NT2/D1 (cell line): Measurements from ENCODE around the gene ALOX15B.

Experiments
- DNase-seq: peaks from one replicate; pipeline ENCODE4 v3.0.0-alpha.2; 2011; ENCODE audit warnings: low read depth, low spot score
- H3K27me3 ChIP-seq: 2 replicates; pipeline ENCODE4 v1.6.0; 2011; ENCODE audit warnings: mild to moderate bottlenecking; ENCODE audit not compliant: insufficient read length, insufficient read depth
- H3K36me3 ChIP-seq: 2 replicates; pipeline ENCODE4 v1.6.1; 2011; ENCODE audit warnings: mild to moderate bottlenecking, low read length, mixed read lengths; ENCODE audit not compliant: insufficient read depth, insufficient read length
- H3K4me1 ChIP-seq: 2 replicates; pipeline ENCODE4 v1.5.1; 2011; ENCODE audit not compliant: insufficient read depth, insufficient read length
- H3K4me3 ChIP-seq: 2 replicates; pipeline ENCODE4 v1.5.1; 2011; ENCODE audit warnings: low read depth; ENCODE audit not compliant: insufficient read length
- H3K9ac ChIP-seq: 2 replicates; pipeline ENCODE4 v1.6.0; 2011; ENCODE audit warnings: low read depth; ENCODE audit not compliant: insufficient read length
- H3K9me3 ChIP-seq: 2 replicates; pipeline ENCODE4 v1.5.1; 2011; ENCODE audit warnings: mild to moderate bottlenecking, low read length; ENCODE audit not compliant: insufficient read depth
- SUZ12 ChIP-seq: IDR thresholded peaks from 2 replicates; pipeline ENCODE4 v1.6.1; 2011; ENCODE audit not compliant: insufficient read length, insufficient read depth; ENCODE audit errors: extremely low read depth
- YY1 ChIP-seq: IDR thresholded peaks from 2 replicates; pipeline ENCODE4 v1.6.1; 2011; ENCODE audit not compliant: insufficient read length, insufficient read depth
- ZNF274 ChIP-seq: IDR thresholded peaks from 2 replicates; pipeline ENCODE4 v1.6.1; 2011; ENCODE audit warnings: mild to moderate bottlenecking, low read depth, low read length

ALOX15B gene

DNA sequence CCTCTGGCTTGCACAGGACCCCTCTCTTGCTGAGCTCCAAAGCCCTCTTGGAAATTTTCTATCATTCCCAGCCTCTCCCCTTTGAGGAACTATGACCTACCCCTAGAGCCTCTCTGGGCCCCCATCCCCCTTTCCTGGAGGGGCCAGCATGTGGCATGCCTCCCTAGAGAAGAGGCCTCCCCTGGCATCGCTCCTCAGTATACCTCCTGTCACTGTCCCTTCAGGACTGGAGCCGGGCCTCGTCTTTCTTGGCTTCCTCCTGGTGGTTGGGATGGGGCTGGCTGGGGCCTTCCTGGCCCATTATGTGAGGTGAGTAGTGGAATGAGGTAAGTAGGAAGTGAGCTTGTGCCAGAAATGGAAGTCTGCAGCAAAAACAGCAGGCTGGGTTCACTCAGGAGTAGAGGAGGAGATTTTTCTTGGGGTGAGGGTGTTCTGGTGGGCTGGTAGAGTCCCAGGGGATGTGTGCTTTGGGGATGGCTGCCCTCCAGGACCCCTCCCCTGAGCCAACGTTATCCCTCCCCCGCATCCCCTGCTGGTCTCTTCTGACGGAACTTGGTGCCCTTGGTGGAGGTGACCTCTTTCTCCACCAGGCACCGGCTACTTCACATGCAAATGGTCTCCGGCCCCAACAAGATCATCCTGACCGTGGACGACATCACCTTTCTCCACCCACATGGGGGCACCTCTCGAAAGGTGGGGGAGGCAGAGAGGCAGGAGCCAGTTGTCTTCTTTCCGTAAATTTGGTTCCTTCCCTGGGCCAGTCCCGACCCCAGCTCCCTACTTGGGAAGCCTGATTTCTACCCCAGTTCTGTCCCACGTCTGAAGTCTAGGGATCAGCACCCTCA, 31.8 kb upstream of the ALOX15B start:
- no peak overlapping the region for H3K4me3 ChIP-seq
- TF ChIP-seq ZNF274: no peak
- no peak for TF ChIP-seq SUZ12
- H3K9me3 ChIP-seq: no peaks in the 10 kb centered on the region
- no peaks in the 10 kb centered on the region for H3K36me3 ChIP-seq
- DNase-seq: no peak
- no peaks in the 10 kb centered on the region for H3K27me3 ChIP-seq
- H3K9ac ChIP-seq: no peak overlapping the region
- H3K4me1 ChIP-seq: no peaks in the 10 kb centered on the region

DNA sequence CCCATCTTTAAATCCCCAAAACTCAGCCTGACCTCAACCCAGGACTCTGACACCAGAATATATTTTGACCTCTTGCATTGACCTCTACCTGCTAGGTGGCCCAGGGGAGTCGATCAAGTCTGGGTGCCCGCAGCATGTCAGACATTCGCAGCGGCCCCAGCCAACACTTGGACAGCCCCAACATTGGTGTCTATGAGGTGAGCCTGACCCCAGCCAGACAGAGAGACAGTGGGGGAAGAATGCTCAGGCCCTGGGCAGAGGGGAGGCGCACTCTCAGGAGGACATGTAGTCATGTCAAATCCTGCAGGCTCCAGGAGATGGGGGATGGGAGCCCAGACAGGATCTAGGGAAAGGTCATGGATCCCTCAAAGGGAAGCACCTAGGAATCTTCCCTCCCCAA, 31.0 kb upstream of the ALOX15B start:
- Histone ChIP-seq H3K27me3 (no peaks in the 10 kb centered on the region), H3K9me3 (no peaks in the 10 kb centered on the region), H3K36me3 (no peaks in the 10 kb centered on the region), H3K4me3 (no peak overlapping the region), H3K4me1 (peaks cover 2% of the 10 kb centered on the region), H3K9ac (no peak overlapping the region)
- TF ChIP-seq ZNF274: no peak
- no peak for TF ChIP-seq YY1
- DNase-seq: no peak

GRCh38 chr17:8012045-8012580, 26.7 kb upstream of the ALOX15B start:
- TF ChIP-seq YY1 (no peak), SUZ12 (no peak), ZNF274 (no peak)
- DNase-seq: no peak
- peaks cover 16% of the 10 kb centered on the region for H3K27me3 ChIP-seq

GRCh38 chr17:8012996-8013640, 25.7 kb upstream of the ALOX15B start:
- DNase-seq: no peak
- Histone ChIP-seq H3K27me3 (peaks cover 16% of the 10 kb centered on the region), H3K9me3 (no peaks in the 10 kb centered on the region), H3K36me3 (no peaks in the 10 kb centered on the region), H3K4me1 (peaks cover 5% of the 10 kb centered on the region), H3K9ac (no peak overlapping the region), H3K4me3 (no peak overlapping the region)
- TF ChIP-seq YY1: no peak
- TF ChIP-seq SUZ12: no peak
- TF ChIP-seq ZNF274: no peak

More at GRCh38 chr17:8012045-8012580, 26.7 kb upstream of the ALOX15B start:
- Histone ChIP-seq H3K4me1 (peaks cover 5% of the 10 kb centered on the region), H3K9ac (no peak overlapping the region), H3K9me3 (no peaks in the 10 kb centered on the region), H3K36me3 (no peaks in the 10 kb centered on the region), H3K4me3 (no peak overlapping the region)

GRCh38 chr17:8013731-8014557, 24.9 kb upstream of the ALOX15B start:
- H3K9ac ChIP-seq: no peak overlapping the region
- DNase-seq: no peak
- H3K27me3 ChIP-seq: peaks cover 16% of the 10 kb centered on the region
- H3K9me3 ChIP-seq: no peaks in the 10 kb centered on the region
- TF ChIP-seq ZNF274: no peak
- no peak for TF ChIP-seq YY1
- TF ChIP-seq SUZ12: no peak
- H3K4me1 ChIP-seq: peaks cover 5% of the 10 kb centered on the region
- no peak overlapping the region for H3K4me3 ChIP-seq
- H3K36me3 ChIP-seq: no peaks in the 10 kb centered on the region

DNA sequence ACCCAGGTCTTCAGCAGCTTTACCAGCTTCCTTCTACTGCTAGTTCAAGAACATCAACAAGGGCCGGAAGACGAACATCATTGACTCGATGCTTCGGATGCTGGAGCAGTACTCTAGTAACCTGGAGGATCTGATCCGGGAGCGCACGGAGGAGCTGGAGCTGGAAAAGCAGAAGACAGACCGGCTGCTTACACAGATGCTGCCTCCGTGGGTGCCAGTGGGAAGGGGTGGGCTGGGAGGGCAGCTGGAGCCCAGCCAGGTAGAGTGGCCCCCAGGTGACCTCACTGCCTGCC, 24.4 kb upstream of the ALOX15B start:
- Histone ChIP-seq H3K9ac (no peak overlapping the region), H3K4me3 (no peak overlapping the region), H3K27me3 (peaks cover 16% of the 10 kb centered on the region), H3K36me3 (no peaks in the 10 kb centered on the region), H3K4me1 (peaks cover 5% of the 10 kb centered on the region), H3K9me3 (no peaks in the 10 kb centered on the region)
- DNase-seq: no peak
- TF ChIP-seq ZNF274 (no peak), YY1 (no peak)
